ENCODE measurements around the gene DCUN1D4. TPM values are rescaled to one million over a fixed set of nuclear protein-coding genes. Genes with fewer than 3 reads are reported as not detected.
"Not testable (repeated sequence)": the region's sequence is repeated elsewhere in the genome, so short reads cannot be mapped to it uniquely, and the experiment has no call there.

DCUN1D4 gene
- total and polyA plus RNA-seq, 4 donors, result 19.7 to 87.8 (median 47.3) TPM

GRCh38 chr4:51874551-51874950, 31.6 kb downstream of the DCUN1D4 start:
- DNase-seq, result no peak
- 90% methylated on average over 6 of the region's 6 CpGs for WGBS, 2 donors
- H3K27me3 ChIP-seq (ENCODE audit: control insufficient read depth in 1 of 2, insufficient read depth in 2 of 2, low read length in 1 of 2), result no peaks in the 10 kb centered on the region
- no peaks in the 10 kb centered on the region for H3K9me3 ChIP-seq (ENCODE audit: control insufficient read depth, low read length)
- H3K36me3 ChIP-seq (ENCODE audit: control insufficient read depth in 1 of 2, insufficient read depth in 2 of 2, low read length in 1 of 2), result peaks cover 3 to 5% of the 10 kb centered on the region in 2 donors
- intact Hi-C loops (cut with DNase I), result no loop called here
- no peaks in the 10 kb centered on the region for H3K4me1 ChIP-seq (ENCODE audit: control insufficient read depth in 1 of 2, insufficient read depth in 2 of 2, low read length in 2 of 2)
- no peak for ATAC-seq (ENCODE audit: low FRiP score)
- no peak overlapping the region for H3K4me3 ChIP-seq (ENCODE audit: low read length in 2 of 2)
- H3K27ac ChIP-seq (ENCODE audit: low read depth in 1 of 2, low read length in 2 of 2), result no peak overlapping the region

GRCh38 chr4:51878431-51878830, 35.5 kb downstream of the DCUN1D4 start:
- ATAC-seq (ENCODE audit: low FRiP score), result no peak
- 86 to 92% methylated on average over 2 of the region's 2 CpGs for WGBS, 2 donors

GRCh38 chr4:51880016-51880915, 37.3 kb downstream of the DCUN1D4 start:
- Histone ChIP-seq H3K27ac (ENCODE audit: low read depth in 1 of 2, low read length in 2 of 2) (no peak overlapping the region), H3K4me3 (ENCODE audit: low read length in 2 of 2) (no peak overlapping the region), H3K4me1 (ENCODE audit: control insufficient read depth in 1 of 2, insufficient read depth in 2 of 2, low read length in 2 of 2) (peaks cover 0 to 2% of the 10 kb centered on the region in 2 donors), H3K27me3 (ENCODE audit: control insufficient read depth in 1 of 2, insufficient read depth in 2 of 2, low read length in 1 of 2) (no peaks in the 10 kb centered on the region), H3K36me3 (ENCODE audit: control insufficient read depth in 1 of 2, insufficient read depth in 2 of 2, low read length in 1 of 2) (peaks cover 0 to 4% of the 10 kb centered on the region in 2 donors), H3K9me3 (ENCODE audit: control insufficient read depth, low read length) (no peaks in the 10 kb centered on the region)
- 92 to 93% methylated on average over 9 of the region's 9 CpGs for WGBS, 2 donors
- ATAC-seq (ENCODE audit: low FRiP score), result no peak
- DNase-seq, result no peak
- intact Hi-C loops (cut with DNase I), result loop anchor here in 1 of 2 donors (5.0 kb wide), 1 partner anchor 38 kb away; the partner anchor contains the start of gene DCUN1D4

More at GRCh38 chr4:51878431-51878830, 35.5 kb downstream of the DCUN1D4 start:
- peaks cover 0 to 4% of the 10 kb centered on the region in 2 donors for H3K36me3 ChIP-seq (ENCODE audit: control insufficient read depth in 1 of 2, insufficient read depth in 2 of 2, low read length in 1 of 2)
- no peaks in the 10 kb centered on the region for H3K27me3 ChIP-seq (ENCODE audit: control insufficient read depth in 1 of 2, insufficient read depth in 2 of 2, low read length in 1 of 2)
- no peak overlapping the region for H3K4me3 ChIP-seq (ENCODE audit: low read length in 2 of 2)
- DNase-seq, result no peak
- no peaks in the 10 kb centered on the region for H3K9me3 ChIP-seq (ENCODE audit: control insufficient read depth, low read length)
- intact Hi-C loops (cut with DNase I), result no loop called here
- H3K27ac ChIP-seq (ENCODE audit: low read depth in 1 of 2, low read length in 2 of 2), result no peak overlapping the region
- no peaks in the 10 kb centered on the region for H3K4me1 ChIP-seq (ENCODE audit: control insufficient read depth in 1 of 2, insufficient read depth in 2 of 2, low read length in 2 of 2)

- peak; percentile 72 for ATAC-seq (ENCODE audit: low FRiP score)
- Histone ChIP-seq H3K9me3 (ENCODE audit: control insufficient read depth, low read length) (no peaks in the 10 kb centered on the region), H3K27ac (ENCODE audit: low read depth in 1 of 2, low read length in 2 of 2) (no peak overlapping the region), H3K4me1 (ENCODE audit: control insufficient read depth in 1 of 2, insufficient read depth in 2 of 2, low read length in 2 of 2) (peaks cover 0 to 2% of the 10 kb centered on the region in 2 donors), H3K4me3 (ENCODE audit: low read length in 2 of 2) (no peak overlapping the region), H3K36me3 (ENCODE audit: control insufficient read depth in 1 of 2, insufficient read depth in 2 of 2, low read length in 1 of 2) (peaks cover 0 to 4% of the 10 kb centered on the region in 2 donors), H3K27me3 (ENCODE audit: control insufficient read depth in 1 of 2, insufficient read depth in 2 of 2, low read length in 1 of 2) (no peaks in the 10 kb centered on the region)
- 2 to 4% methylated on average over 2 of the region's 2 CpGs for WGBS, 2 donors
- intact Hi-C loops (cut with DNase I), result loop anchor here in 1 of 2 donors (5.0 kb wide), 1 partner anchor 42 kb away; the partner anchor contains the start of gene DCUN1D4
- no peak for DNase-seq
Measured at GRCh38 chr4:51884055-51884454, 41.1 kb downstream of the DCUN1D4 start.

GRCh38 chr4:51884606-51885005, 41.7 kb downstream of the DCUN1D4 start:
- intact Hi-C loops (cut with DNase I), result loop anchor here in 1 of 2 donors (5.0 kb wide), 1 partner anchor 42 kb away; the partner anchor contains the start of gene DCUN1D4
- WGBS, 2 donors, result 92 to 93% methylated on average over 2 of the region's 2 CpGs
- peaks cover 0 to 4% of the 10 kb centered on the region in 2 donors for H3K36me3 ChIP-seq (ENCODE audit: control insufficient read depth in 1 of 2, insufficient read depth in 2 of 2, low read length in 1 of 2)

GRCh38 chr4:51885363-51885762, 42.4 kb downstream of the DCUN1D4 start:
- Histone ChIP-seq H3K4me1 (ENCODE audit: control insufficient read depth in 1 of 2, insufficient read depth in 2 of 2, low read length in 2 of 2) (peaks cover 0 to 2% of the 10 kb centered on the region in 2 donors), H3K9me3 (ENCODE audit: control insufficient read depth, low read length) (no peaks in the 10 kb centered on the region), H3K36me3 (ENCODE audit: control insufficient read depth in 1 of 2, insufficient read depth in 2 of 2, low read length in 1 of 2) (peaks cover 0 to 4% of the 10 kb centered on the region in 2 donors), H3K4me3 (ENCODE audit: low read length in 2 of 2) (no peak overlapping the region), H3K27ac (ENCODE audit: low read depth in 1 of 2, low read length in 2 of 2) (no peak overlapping the region), H3K27me3 (ENCODE audit: control insufficient read depth in 1 of 2, insufficient read depth in 2 of 2, low read length in 1 of 2) (no peaks in the 10 kb centered on the region)
- intact Hi-C loops (cut with DNase I), result no loop called here
- ATAC-seq (ENCODE audit: low FRiP score) (no peak), DNase-seq (no peak)
- WGBS, 2 donors, result 62 to 73% methylated on average over 5 of the region's 5 CpGs

More at GRCh38 chr4:51884606-51885005, 41.7 kb downstream of the DCUN1D4 start:
- no peak for ATAC-seq (ENCODE audit: low FRiP score)
- no peaks in the 10 kb centered on the region for H3K9me3 ChIP-seq (ENCODE audit: control insufficient read depth, low read length)
- no peak overlapping the region for H3K27ac ChIP-seq (ENCODE audit: low read depth in 1 of 2, low read length in 2 of 2)
- DNase-seq, result no peak
- H3K27me3 ChIP-seq (ENCODE audit: control insufficient read depth in 1 of 2, insufficient read depth in 2 of 2, low read length in 1 of 2), result no peaks in the 10 kb centered on the region
- H3K4me1 ChIP-seq (ENCODE audit: control insufficient read depth in 1 of 2, insufficient read depth in 2 of 2, low read length in 2 of 2), result peaks cover 0 to 2% of the 10 kb centered on the region in 2 donors
- H3K4me3 ChIP-seq (ENCODE audit: low read length in 2 of 2), result no peak overlapping the region

- Histone ChIP-seq H3K36me3 (ENCODE audit: control insufficient read depth in 1 of 2, insufficient read depth in 2 of 2, low read length in 1 of 2) (peaks cover 0 to 3% of the 10 kb centered on the region in 2 donors), H3K4me3 (ENCODE audit: low read length in 2 of 2) (no peak overlapping the region)
- 91 to 97% methylated on average over 1 of the region's 1 CpG for WGBS, 2 donors
Measured at GRCh38 chr4:51890760-51891159, 47.8 kb downstream of the DCUN1D4 start.

GRCh38 chr4:51893402-51893801, 50.4 kb downstream of the DCUN1D4 start:
- H3K9me3 ChIP-seq (ENCODE audit: control insufficient read depth, low read length); ATAC-seq (ENCODE audit: low FRiP score); DNase-seq; H3K4me3 ChIP-seq (ENCODE audit: low read length in 2 of 2); H3K27me3 ChIP-seq (ENCODE audit: control insufficient read depth in 1 of 2, insufficient read depth in 2 of 2, low read length in 1 of 2); H3K36me3 ChIP-seq (ENCODE audit: control insufficient read depth in 1 of 2, insufficient read depth in 2 of 2, low read length in 1 of 2); H3K4me1 ChIP-seq (ENCODE audit: control insufficient read depth in 1 of 2, insufficient read depth in 2 of 2, low read length in 2 of 2); intact Hi-C loops (cut with DNase I); H3K27ac ChIP-seq (ENCODE audit: low read depth in 1 of 2, low read length in 2 of 2): not testable (repeated sequence)
- WGBS, 2 donors, result 92 to 93% methylated on average over 16 of the region's 16 CpGs

More at GRCh38 chr4:51890760-51891159, 47.8 kb downstream of the DCUN1D4 start:
- H3K9me3 ChIP-seq (ENCODE audit: control insufficient read depth, low read length), result no peaks in the 10 kb centered on the region
- H3K4me1 ChIP-seq (ENCODE audit: control insufficient read depth in 1 of 2, insufficient read depth in 2 of 2, low read length in 2 of 2), result peaks cover 0 to 1% of the 10 kb centered on the region in 2 donors
- ATAC-seq (ENCODE audit: low FRiP score) (no peak), DNase-seq (no peak)
- intact Hi-C loops (cut with DNase I), result no loop called here
- H3K27me3 ChIP-seq (ENCODE audit: control insufficient read depth in 1 of 2, insufficient read depth in 2 of 2, low read length in 1 of 2), result no peaks in the 10 kb centered on the region
- H3K27ac ChIP-seq (ENCODE audit: low read depth in 1 of 2, low read length in 2 of 2), result no peak overlapping the region
